GM12892 (cell line): ENCODE data around the gene P2RY8.

Source experiments
- POLR2A ChIP-seq: IDR thresholded peaks from 2 replicates; pipeline ENCODE4 v1.6.1; 2011; ENCODE audit warnings: low read depth, low read length, control low read depth
- POLR2AphosphoS5 ChIP-seq: IDR thresholded peaks from 2 replicates; pipeline ENCODE4 v1.6.1; 2011; ENCODE audit warnings: low read depth, low read length, control low read depth
- TAF1 ChIP-seq: IDR thresholded peaks from 2 replicates; pipeline ENCODE4 v1.6.1; 2011; ENCODE audit warnings: low read depth, mild to moderate bottlenecking, control low read depth, low read length, borderline replicate concordance

DNA sequence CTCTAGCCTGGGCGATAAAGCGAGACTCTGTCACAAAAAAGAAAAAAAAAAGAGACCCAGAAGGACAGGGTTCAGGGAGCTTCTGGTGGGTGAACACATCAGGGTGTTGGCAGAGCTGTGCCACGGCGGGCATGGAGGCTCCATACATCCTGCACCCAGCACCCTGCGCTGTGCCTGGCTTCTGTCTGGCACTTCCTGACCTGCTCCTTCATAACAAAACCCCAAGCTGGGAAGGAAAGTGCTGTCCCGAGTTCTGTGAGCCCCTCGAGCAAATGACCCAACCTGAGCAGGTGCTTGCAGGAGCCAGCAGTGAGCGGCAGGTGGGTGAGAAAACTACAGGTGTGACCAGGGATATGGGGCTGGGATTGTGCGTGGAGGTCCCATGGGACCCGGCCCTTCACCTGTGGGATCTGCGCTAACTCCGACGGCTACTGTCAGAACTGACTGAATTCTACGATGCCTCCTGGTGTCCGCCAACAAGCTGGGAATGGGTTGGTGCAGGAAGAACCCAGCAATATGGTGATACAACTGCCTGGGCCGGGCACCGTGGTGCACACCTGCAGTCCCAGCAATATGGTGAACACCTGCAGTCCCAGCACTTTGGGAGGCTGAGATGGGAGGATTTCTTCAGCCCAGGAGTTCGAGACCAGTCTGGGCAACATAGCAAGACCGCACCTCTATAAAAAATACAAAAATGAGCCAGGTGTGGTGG lies 103.2 kb downstream of the P2RY8 start:
- no peak for TF ChIP-seq POLR2A
- TF ChIP-seq POLR2AphosphoS5, result no peak
- no peak for TF ChIP-seq TAF1
